Hepatocyte (in vitro differentiated cells): Measurements from ENCODE around the gene RCC2. TPM values are rescaled to one million over a fixed set of nuclear protein-coding genes. Genes with fewer than 3 reads are reported as not detected.

ENCODE experiments used
- DNase-seq: peaks from one replicate; pipeline ENCODE4 v3.0.0-alpha.2; 2016; ENCODE audit warnings: low spot score
- H2AFZ ChIP-seq: fragments of 200-600 bp; sonication (generic); 2 replicates; pipeline ENCODE4 v1.6.0; 2016; ENCODE audit warnings: antibody characterized with exemption, mild to moderate bottlenecking
- H3K27ac ChIP-seq: fragments of 200-600 bp; sonication (generic); 2 replicates; pipeline ENCODE4 v1.5.1; 2016; ENCODE audit warnings: mild to moderate bottlenecking
- H3K27me3 ChIP-seq: fragments of 200-600 bp; sonication (generic); 2 replicates; pipeline ENCODE4 v1.6.1; 2016
- H3K36me3 ChIP-seq: fragments of 200-600 bp; sonication (generic); replicated peaks from 2 replicates; pipeline ENCODE4 v1.5.1; 2016; ENCODE audit warnings: low read depth; ENCODE audit not compliant: insufficient read depth
- H3K4me1 ChIP-seq: fragments of 200-600 bp; sonication (generic); 2 replicates; pipeline ENCODE4 v1.5.1; 2016; ENCODE audit warnings: mild to moderate bottlenecking, moderate library complexity; ENCODE audit not compliant: insufficient read depth
- H3K4me2 ChIP-seq: fragments of 200-600 bp; sonication (generic); 2 replicates; pipeline ENCODE4 v1.6.0; 2016
- H3K4me3 ChIP-seq: fragments of 200-600 bp; sonication (generic); 2 replicates; pipeline ENCODE4 v1.5.1; 2016; ENCODE audit warnings: mild to moderate bottlenecking
- H3K79me2 ChIP-seq: fragments of 200-600 bp; sonication (generic); 2 replicates; pipeline ENCODE4 v1.6.0; 2017; ENCODE audit warnings: mild to moderate bottlenecking
- H3K9me2 ChIP-seq: fragments of 200-600 bp; sonication (generic); replicated peaks from 2 replicates; pipeline ENCODE4 v1.6.0; 2017; ENCODE audit warnings: mild to moderate bottlenecking; ENCODE audit not compliant: insufficient read depth
- H3K9me3 ChIP-seq: fragments of 200-600 bp; sonication (generic); 2 replicates; pipeline ENCODE4 v1.5.1; 2016; ENCODE audit warnings: low read depth, mild to moderate bottlenecking
- H4K20me1 ChIP-seq: fragments of 200-600 bp; sonication (generic); 2 replicates; pipeline ENCODE4 v1.6.0; 2016; ENCODE audit warnings: mild to moderate bottlenecking; ENCODE audit not compliant: insufficient read depth, poor library complexity, severe bottlenecking
- EZH2 ChIP-seq: fragments of 200-600 bp; sonication (generic); IDR thresholded peaks from 2 replicates; pipeline ENCODE4 v1.6.1; 2016; ENCODE audit warnings: antibody characterized with exemption, mild to moderate bottlenecking, borderline replicate concordance
- EZH2phosphoT487 ChIP-seq: fragments of 200-600 bp; sonication (generic); IDR thresholded peaks from one replicate; pipeline ENCODE4 v1.6.1; 2018; ENCODE audit warnings: antibody characterized with exemption, mild to moderate bottlenecking, low read depth, moderate library complexity; ENCODE audit not compliant: unreplicated experiment, severe bottlenecking
- WGBS: methylation state at CpG from one replicate; pipeline ENCODE4 v1.1.6; 2016; ENCODE audit warnings: low lambda C conversion rate; ENCODE audit errors: missing lambda C conversion rate; 5-methylcytosine and 5-hydroxymethylcytosine counted together
- polyA plus RNA-seq: library from polyadenylated mRNA; unstranded; fragments of >200 nt; fragmentation: Nextera tagmentation; extraction: Ambion mirVana; gene quantifications from 2 replicates; pipeline ENCODE4 v1.2.1, GENCODE V29; 2016
- total RNA-seq: library from RNA; depleted of rRNA; stranded (reverse); fragments of >200 nt; gene quantifications from 2 replicates; pipeline ENCODE4 v1.2.3, GENCODE V29; 2014
- TF ChIP-seq, protein P1 (sequence below): fragments of 200-600 bp; sonication (generic); IDR thresholded peaks from 2 replicates; pipeline ENCODE4 v1.5.1; 2016; ENCODE audit warnings: antibody characterized with exemption, mild to moderate bottlenecking; ENCODE audit not compliant: poor library complexity

The RCC2 gene
- total and polyA plus RNA-seq, 2 experiments from 2014 or later, result 22.5 to 56.9 TPM

DNA sequence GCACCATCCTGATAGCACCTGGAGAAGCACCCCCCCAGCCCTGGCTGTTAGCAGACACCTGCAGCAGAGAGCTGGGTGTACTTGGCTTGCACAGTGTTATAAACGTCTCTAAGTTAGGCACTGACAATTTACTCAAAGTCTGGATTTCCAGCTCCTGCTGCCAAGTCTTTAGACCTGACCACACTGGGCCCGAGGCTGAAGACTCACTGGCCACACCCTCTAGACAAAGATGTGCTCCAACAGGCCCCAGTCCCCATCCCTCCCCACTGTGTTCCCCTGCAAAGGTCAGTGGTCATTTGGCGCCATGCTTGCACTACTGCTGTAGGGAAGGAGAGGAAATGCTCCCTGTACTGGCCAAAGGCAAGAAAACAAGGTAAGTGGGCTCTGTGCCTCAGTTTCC is 36.4 kb downstream of the RCC2 start:
- no peak overlapping the region for H2AFZ ChIP-seq
- H3K27ac ChIP-seq, result no peak overlapping the region
- WGBS, result 68% methylated on average over 3 of the region's 3 CpGs
- H3K4me3 ChIP-seq, result no peak overlapping the region
- no peaks in the 10 kb centered on the region for H3K79me2 ChIP-seq
- no peaks in the 10 kb centered on the region for H3K9me2 ChIP-seq
- H3K27me3 ChIP-seq, result no peaks in the 10 kb centered on the region
- no peak overlapping the region for H3K4me2 ChIP-seq
- H3K36me3 ChIP-seq, result no peaks in the 10 kb centered on the region
- no peaks in the 10 kb centered on the region for H3K9me3 ChIP-seq
- no peak for DNase-seq
- TF ChIP-seq, protein P1, sequence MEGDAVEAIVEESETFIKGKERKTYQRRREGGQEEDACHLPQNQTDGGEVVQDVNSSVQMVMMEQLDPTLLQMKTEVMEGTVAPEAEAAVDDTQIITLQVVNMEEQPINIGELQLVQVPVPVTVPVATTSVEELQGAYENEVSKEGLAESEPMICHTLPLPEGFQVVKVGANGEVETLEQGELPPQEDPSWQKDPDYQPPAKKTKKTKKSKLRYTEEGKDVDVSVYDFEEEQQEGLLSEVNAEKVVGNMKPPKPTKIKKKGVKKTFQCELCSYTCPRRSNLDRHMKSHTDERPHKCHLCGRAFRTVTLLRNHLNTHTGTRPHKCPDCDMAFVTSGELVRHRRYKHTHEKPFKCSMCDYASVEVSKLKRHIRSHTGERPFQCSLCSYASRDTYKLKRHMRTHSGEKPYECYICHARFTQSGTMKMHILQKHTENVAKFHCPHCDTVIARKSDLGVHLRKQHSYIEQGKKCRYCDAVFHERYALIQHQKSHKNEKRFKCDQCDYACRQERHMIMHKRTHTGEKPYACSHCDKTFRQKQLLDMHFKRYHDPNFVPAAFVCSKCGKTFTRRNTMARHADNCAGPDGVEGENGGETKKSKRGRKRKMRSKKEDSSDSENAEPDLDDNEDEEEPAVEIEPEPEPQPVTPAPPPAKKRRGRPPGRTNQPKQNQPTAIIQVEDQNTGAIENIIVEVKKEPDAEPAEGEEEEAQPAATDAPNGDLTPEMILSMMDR, result no peak
- no peak for TF ChIP-seq EZH2phosphoT487
- no peak for TF ChIP-seq EZH2
- no peaks in the 10 kb centered on the region for H3K4me1 ChIP-seq
- no peaks in the 10 kb centered on the region for H4K20me1 ChIP-seq

DNA sequence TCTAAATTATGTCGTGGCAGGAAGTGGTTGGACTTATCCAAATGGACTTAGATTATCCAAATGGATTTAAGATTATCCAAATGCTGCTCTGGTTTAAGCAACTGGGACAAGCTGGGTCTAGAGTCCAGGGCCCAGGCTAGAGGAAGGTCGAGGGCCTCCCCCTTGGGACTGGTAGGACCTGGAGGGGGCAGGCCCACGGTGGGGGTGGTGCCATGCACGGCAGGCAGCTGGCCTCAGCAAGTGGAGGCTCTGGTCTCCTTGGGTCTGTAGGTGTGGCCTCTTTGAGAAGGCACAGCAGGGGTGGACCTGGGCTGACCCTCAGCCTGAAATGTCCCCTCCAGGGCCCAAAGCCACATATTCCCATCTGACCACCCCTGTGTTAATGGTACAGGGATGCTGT is 37.6 kb downstream of the RCC2 start:
- Histone ChIP-seq H3K9me2 (no peaks in the 10 kb centered on the region), H3K9me3 (no peaks in the 10 kb centered on the region), H3K36me3 (no peaks in the 10 kb centered on the region), H3K27me3 (no peaks in the 10 kb centered on the region), H3K27ac (no peak overlapping the region), H3K79me2 (no peaks in the 10 kb centered on the region), H3K4me3 (no peak overlapping the region), H2AFZ (no peak overlapping the region), H4K20me1 (no peaks in the 10 kb centered on the region), H3K4me2 (no peak overlapping the region), H3K4me1 (no peaks in the 10 kb centered on the region)
- 50% methylated on average over 4 of the region's 4 CpGs for WGBS
- DNase-seq, result no peak
- TF ChIP-seq, protein P1, result no peak
- TF ChIP-seq EZH2phosphoT487, result no peak
- TF ChIP-seq EZH2, result no peak

DNA sequence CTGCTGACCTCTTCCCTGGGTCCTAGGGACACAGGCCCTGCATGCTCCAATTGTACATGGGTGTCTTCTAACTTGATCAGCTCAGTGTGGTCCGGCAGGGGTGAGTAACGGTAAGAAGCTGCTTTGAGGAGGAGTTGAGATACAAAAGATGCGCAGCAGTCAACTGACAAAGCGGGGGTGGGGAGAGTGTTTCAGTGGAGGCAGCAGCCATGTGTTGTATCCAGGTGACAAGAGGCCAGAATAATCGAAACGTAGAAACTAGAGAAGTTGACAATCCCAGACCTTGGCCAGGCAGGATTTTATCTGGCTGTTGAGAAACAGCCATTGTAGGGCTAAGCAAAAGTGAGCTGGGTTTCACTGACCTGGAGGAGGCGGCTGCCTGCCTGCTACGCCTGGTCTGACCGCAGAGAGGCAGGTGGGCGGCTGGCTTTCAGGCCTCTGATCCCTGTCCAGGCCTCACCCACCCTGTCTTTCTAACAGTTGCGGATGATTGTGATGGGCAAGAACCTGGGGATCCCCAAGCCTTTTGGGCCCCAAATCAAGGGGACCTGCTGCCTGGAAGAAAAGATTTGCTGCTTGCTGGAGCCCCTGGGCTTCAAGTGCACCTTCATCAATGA is 38.6 kb downstream of the RCC2 start:
- no peaks in the 10 kb centered on the region for H4K20me1 ChIP-seq
- no peak overlapping the region for H3K27ac ChIP-seq
- no peaks in the 10 kb centered on the region for H3K27me3 ChIP-seq
- no peaks in the 10 kb centered on the region for H3K4me1 ChIP-seq
- no peak overlapping the region for H3K4me3 ChIP-seq
- H3K4me2 ChIP-seq, result no peak overlapping the region
- no peak for DNase-seq
- no peaks in the 10 kb centered on the region for H3K79me2 ChIP-seq
- no peak overlapping the region for H2AFZ ChIP-seq
- H3K9me2 ChIP-seq, result no peaks in the 10 kb centered on the region
- 86% methylated on average over 11 of the region's 11 CpGs for WGBS
- H3K9me3 ChIP-seq, result no peaks in the 10 kb centered on the region
- no peak for TF ChIP-seq EZH2
- TF ChIP-seq EZH2phosphoT487, result no peak
- TF ChIP-seq, protein P1, result no peak
- no peaks in the 10 kb centered on the region for H3K36me3 ChIP-seq
